PFSK-1 (cell line): ENCODE results near the gene PTBP3.

ENCODE experiments used
- POLR2AphosphoS5 ChIP-seq: IDR thresholded peaks from 2 replicates; pipeline ENCODE4 v1.6.1; 2012; ENCODE audit warnings: low read depth, mild to moderate bottlenecking, control low read depth, low read length, moderate library complexity
- REST ChIP-seq, 2 experiments: IDR thresholded peaks; 2 replicates each; pipeline versions ENCODE4 v1.6.1 to v1.8.0; 2011 to 2012; ENCODE audit warnings: low read depth in 2 of 2, low read length in 2 of 2, control low read depth in 1 of 2, inconsistent platforms in 1 of 2, mild to moderate bottlenecking in 1 of 2, moderate library complexity in 1 of 2; ENCODE audit not compliant: insufficient read depth in 1 of 2
- SIN3A ChIP-seq: IDR thresholded peaks from 2 replicates; pipeline ENCODE4 v1.6.1; 2012; ENCODE audit warnings: mild to moderate bottlenecking, low read length, moderate library complexity, borderline replicate concordance; ENCODE audit not compliant: insufficient read depth

- TF ChIP-seq REST (IDR thresholded peaks at IDR 0.05; ENCODE audit: insufficient read depth in 1 of 2, low read depth in 2 of 2, low read length in 2 of 2), result no peak
- TF ChIP-seq SIN3A, result no peak
- TF ChIP-seq POLR2AphosphoS5, result no peak
These were observed 43.7 kb upstream of the PTBP3 start for GRCh38 chr9:112377087-112377486.
